NCI-H1417 (cell line): ENCODE measurements around the gene QARS1.

Experiments used
- DNase-seq, 3 experiments: peaks; one replicate each; lab custom pipeline; 2025; lab: John Stamatoyannopoulos, UW

QARS1 gene

DNA sequence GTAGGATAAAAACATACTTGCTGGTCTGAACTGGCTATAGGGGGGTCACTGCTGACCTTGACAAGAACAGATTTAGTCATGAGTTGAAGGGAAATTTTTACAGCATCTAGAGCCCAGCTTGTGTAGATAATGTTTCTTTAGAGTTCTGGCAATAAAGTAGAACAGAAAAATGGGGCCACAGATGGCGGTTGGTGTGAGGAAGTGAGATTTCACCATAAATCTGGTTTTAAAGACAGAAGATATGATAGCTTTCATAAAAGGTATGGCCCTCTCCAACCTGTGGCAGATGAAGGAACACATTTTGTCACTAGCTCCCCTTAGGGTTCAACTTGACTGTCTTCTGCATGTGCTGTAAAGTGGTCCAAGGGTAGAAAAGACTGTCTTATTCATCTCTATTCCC is 51.0 kb downstream of the QARS1 start:
- DNase-seq, result no peak
